GM15510 (cell line): ENCODE measurements around the gene ZNF362.

ENCODE experiments used
- POLR2A ChIP-seq: IDR thresholded peaks from 3 replicates; pipeline ENCODE4 v1.6.1; 2011; ENCODE audit warnings: borderline replicate concordance; ENCODE audit not compliant: insufficient read length; ENCODE audit errors: extremely low read depth

ZNF362 gene

GRCh38 chr1:33236498-33236897, 19.8 kb upstream of the ZNF362 start:
- TF ChIP-seq POLR2A: no peak

- TF ChIP-seq POLR2A: no peak
Measured at GRCh38 chr1:33237579-33237978, 18.7 kb upstream of the ZNF362 start.

GRCh38 chr1:33241866-33242265, 14.4 kb upstream of the ZNF362 start:
- TF ChIP-seq POLR2A: no peak

- no peak for TF ChIP-seq POLR2A
Measured at GRCh38 chr1:33242652-33243051, 13.6 kb upstream of the ZNF362 start.

- TF ChIP-seq POLR2A: no peak
Measured at GRCh38 chr1:33244143-33244808, 12.0 kb upstream of the ZNF362 start.

GRCh38 chr1:33244809-33245186, 11.5 kb upstream of the ZNF362 start:
- no peak for TF ChIP-seq POLR2A

DNA sequence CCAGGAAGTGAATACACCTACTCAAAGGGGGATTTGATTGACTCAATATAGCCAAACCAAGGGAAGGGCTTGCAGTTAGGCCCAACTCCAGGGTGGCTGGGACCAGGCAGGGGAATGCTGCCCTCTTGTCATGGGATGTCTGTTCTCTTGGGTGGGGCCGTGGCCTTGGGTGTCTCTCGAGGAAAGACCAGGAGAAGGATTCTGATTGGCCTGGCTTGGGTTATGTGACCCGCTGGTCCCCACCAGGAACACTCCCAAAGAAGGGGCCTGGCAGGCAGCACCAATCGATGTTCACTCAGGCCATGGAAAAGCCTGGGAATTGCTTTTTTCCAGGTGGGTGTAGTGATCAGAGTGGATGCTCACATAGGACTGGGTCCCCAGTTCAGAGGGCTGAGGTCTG, 10.1 kb upstream of the ZNF362 start:
- TF ChIP-seq POLR2A: no peak

DNA sequence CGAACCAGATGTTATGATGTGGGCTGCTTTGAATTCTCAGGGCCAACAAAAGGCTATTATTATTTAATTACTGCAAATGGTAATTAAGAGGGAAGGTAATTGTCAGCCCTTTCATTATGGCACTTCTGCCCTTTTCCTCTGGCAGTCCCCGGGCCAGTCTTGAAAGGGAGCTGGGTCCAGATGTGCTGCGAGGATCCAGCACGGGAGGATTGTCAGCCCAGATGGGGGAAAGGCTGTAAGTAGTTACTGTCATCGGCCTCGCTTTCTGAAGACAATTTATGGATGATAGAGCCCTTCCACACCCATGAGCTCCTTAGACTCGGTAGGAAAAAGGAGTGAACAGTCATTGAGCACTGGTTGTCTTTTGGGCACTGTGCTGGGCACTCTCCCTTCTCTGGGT, 8.7 kb upstream of the ZNF362 start:
- no peak for TF ChIP-seq POLR2A

DNA sequence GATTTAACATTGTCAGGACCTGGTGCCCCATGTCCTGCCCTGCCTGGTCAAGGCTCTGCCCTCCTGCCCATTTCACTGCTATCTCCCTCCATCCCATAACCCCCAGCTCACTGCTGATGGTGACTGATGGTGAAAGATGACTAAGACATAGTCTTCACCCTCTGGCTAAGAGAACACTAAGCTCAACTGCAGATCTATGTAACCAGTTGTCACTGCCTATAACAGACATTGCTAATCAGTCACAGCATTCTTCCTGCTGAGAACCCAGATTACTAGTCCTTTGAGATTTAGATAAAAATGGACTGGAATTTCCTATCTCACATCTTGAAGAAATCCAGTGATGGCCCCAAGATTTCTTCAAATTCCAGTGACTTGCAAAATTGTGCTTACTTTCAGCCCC, 8.0 kb upstream of the ZNF362 start:
- no peak for TF ChIP-seq POLR2A

GRCh38 chr1:33249422-33249821, 6.9 kb upstream of the ZNF362 start:
- TF ChIP-seq POLR2A: no peak

- no peak for TF ChIP-seq POLR2A
Measured at GRCh38 chr1:33250217-33250616, 6.1 kb upstream of the ZNF362 start.

DNA sequence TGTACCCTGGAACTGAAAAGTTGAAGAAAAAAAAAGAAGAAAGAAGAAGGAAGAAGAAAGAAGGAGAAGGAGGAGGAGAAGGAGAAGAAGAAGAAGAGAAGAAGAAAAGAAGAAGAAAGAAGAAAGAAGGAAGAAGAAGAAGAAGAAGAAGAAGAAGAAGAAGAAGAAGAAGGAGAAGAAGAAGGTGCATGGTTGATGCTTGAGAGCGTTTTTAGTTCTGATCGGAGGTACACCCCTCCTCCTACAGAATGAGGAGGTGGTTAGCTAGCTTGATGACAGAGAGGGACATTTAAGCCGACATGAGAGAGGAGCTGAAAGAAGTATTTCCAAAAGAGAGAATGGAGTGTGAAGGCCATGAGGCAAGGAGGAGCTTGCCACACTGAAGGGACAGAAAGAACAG, 5.6 kb upstream of the ZNF362 start:
- no peak for TF ChIP-seq POLR2A

- TF ChIP-seq POLR2A: no peak
Measured at GRCh38 chr1:33254491-33254890, 1.8 kb upstream of the ZNF362 start.

- peak; percentile 56 for TF ChIP-seq POLR2A
Measured at GRCh38 chr1:33255347-33256220, 708 bp upstream of the ZNF362 start.

GRCh38 chr1:33256221-33256470, 146 bp upstream of the ZNF362 start:
- TF ChIP-seq POLR2A: no peak

- no peak for TF ChIP-seq POLR2A
Measured at GRCh38 chr1:33257207-33257771, 997 bp downstream of the ZNF362 start.
